NCI-H446 (cell line): ENCODE data around the gene ZAR1L.

Source experiments
- DNase-seq, 2 experiments: peaks; one replicate each; lab custom pipeline; 2025; lab: John Stamatoyannopoulos, UW

ZAR1L gene

GRCh38 chr13:32254916-32255723 is 60.0 kb downstream of the ZAR1L start:
- DNase-seq: no peak

- no peak for DNase-seq
Measured at GRCh38 chr13:32254416-32254815, 60.7 kb downstream of the ZAR1L start.

- no peak for DNase-seq
Measured at GRCh38 chr13:32253911-32254399, 61.2 kb downstream of the ZAR1L start.
